WTC11 (cell line): ENCODE results near the gene UGT2B17. TPM values are rescaled to one million over a fixed set of nuclear protein-coding genes. Genes with fewer than 3 reads are reported as not detected.

ENCODE experiments used
- ATAC-seq: fragments of 200-7000 bp; cut with Tn5 transposase; 2 replicates; pipeline ENCODE4 v1.10.0; 2021; ENCODE audit warnings: mild to moderate bottlenecking, moderate library complexity
- CTCF ChIA-PET: fragments of 300-600 bp; sonication (Branson Sonifier 250); formaldehyde crosslinking; loops from one replicate; lab custom pipeline; 2021; ENCODE audit warnings: antibody characterized with exemption; lab: Charles Lee
- POLR2A ChIA-PET: fragments of 350-600 bp; sonication (Branson Sonifier 250); formaldehyde crosslinking; loops from one replicate; lab custom pipeline; 2021; ENCODE audit warnings: antibody characterized with exemption; lab: Charles Lee
- DNase-seq: peaks from one replicate; pipeline ENCODE4 v3.0.0; 2021; ENCODE audit warnings: low spot score
- H3K27ac Mint-ChIP-seq: 2 replicates; pipeline ENCODE4 v1.8.0; 2021; ENCODE audit warnings: mixed read lengths
- H3K27me3 Mint-ChIP-seq: 2 replicates; pipeline ENCODE4 v1.8.0; 2021; ENCODE audit warnings: low read depth, mild to moderate bottlenecking, moderate library complexity, mixed read lengths
- H3K36me3 Mint-ChIP-seq: 2 replicates; pipeline ENCODE4 v1.8.0; 2021; ENCODE audit warnings: mixed read lengths
- H3K4me1 Mint-ChIP-seq: 2 replicates; pipeline ENCODE4 v1.8.0; 2022; ENCODE audit warnings: mixed read lengths
- H3K4me3 Mint-ChIP-seq: 2 replicates; pipeline ENCODE4 v1.8.0; 2021; ENCODE audit warnings: mild to moderate bottlenecking, moderate library complexity, mixed read lengths
- H3K9me3 Mint-ChIP-seq: 2 replicates; pipeline ENCODE4 v1.8.0; 2021; ENCODE audit warnings: mixed read lengths
- AFF4 ChIP-seq: sonication (generic); formaldehyde crosslinking; IDR thresholded peaks from 2 replicates; pipeline ENCODE4 v1.8.1; 2023; ENCODE audit warnings: mild to moderate bottlenecking, missing genetic modification reagents, borderline replicate concordance
- ATF1 ChIP-seq: sonication (generic); formaldehyde crosslinking; IDR thresholded peaks from 2 replicates; pipeline ENCODE4 v1.8.1; 2023; ENCODE audit warnings: mild to moderate bottlenecking, moderate library complexity, missing genetic modification reagents
- CREM ChIP-seq: sonication (generic); formaldehyde crosslinking; IDR thresholded peaks from 2 replicates; pipeline ENCODE4 v1.8.1; 2022; ENCODE audit warnings: mild to moderate bottlenecking, missing genetic modification reagents, moderate library complexity
- E2F1 ChIP-seq: sonication (generic); formaldehyde crosslinking; IDR thresholded peaks from 2 replicates; pipeline ENCODE4 v1.8.0; 2022; ENCODE audit warnings: mild to moderate bottlenecking, missing genetic modification reagents
- ELF4 ChIP-seq: sonication (generic); formaldehyde crosslinking; IDR thresholded peaks from 2 replicates; pipeline ENCODE4 v1.8.1; 2022; ENCODE audit warnings: low read depth, mild to moderate bottlenecking, moderate library complexity, missing genetic modification reagents
- ETV6 ChIP-seq: sonication (generic); formaldehyde crosslinking; IDR thresholded peaks from 2 replicates; pipeline ENCODE4 v1.8.1; 2022; ENCODE audit warnings: mild to moderate bottlenecking, missing genetic modification reagents
- FOXP1 ChIP-seq: sonication (generic); formaldehyde crosslinking; IDR thresholded peaks from 2 replicates; pipeline ENCODE4 v1.8.0; 2022; ENCODE audit warnings: missing genetic modification reagents, mild to moderate bottlenecking, moderate library complexity, borderline replicate concordance
- HMGXB4 ChIP-seq: sonication (generic); formaldehyde crosslinking; IDR thresholded peaks from 2 replicates; pipeline ENCODE4 v1.8.1; 2023; ENCODE audit warnings: mild to moderate bottlenecking, moderate library complexity, missing genetic modification reagents
- JUN ChIP-seq: sonication (generic); formaldehyde crosslinking; IDR thresholded peaks from 2 replicates; pipeline ENCODE4 v1.8.0; 2023; ENCODE audit warnings: mild to moderate bottlenecking, missing genetic modification reagents
- KAT7 ChIP-seq: sonication (generic); formaldehyde crosslinking; IDR thresholded peaks from 2 replicates; pipeline ENCODE4 v1.8.1; 2023; ENCODE audit warnings: missing genetic modification reagents, mild to moderate bottlenecking, borderline replicate concordance
- MLX ChIP-seq: sonication (generic); formaldehyde crosslinking; IDR thresholded peaks from 2 replicates; pipeline ENCODE4 v1.8.1; 2023; ENCODE audit warnings: mild to moderate bottlenecking, missing genetic modification reagents, moderate library complexity
- MXD4 ChIP-seq: fragments of 250-450 bp; sonication (Bioruptor Pico); IDR thresholded peaks from 2 replicates; pipeline ENCODE4 v1.8.0; 2021; ENCODE audit warnings: mild to moderate bottlenecking, moderate library complexity, borderline replicate concordance
- NFATC4 ChIP-seq: fragments of 250-450 bp; sonication (Bioruptor Pico); IDR thresholded peaks from 2 replicates; pipeline ENCODE4 v1.9.0; 2021; ENCODE audit warnings: mild to moderate bottlenecking
- NR1H2 ChIP-seq: sonication (generic); formaldehyde crosslinking; IDR thresholded peaks from 2 replicates; pipeline ENCODE4 v1.9.0; 2021; ENCODE audit warnings: mild to moderate bottlenecking, moderate library complexity, missing genetic modification reagents
- TCF7 ChIP-seq: sonication (generic); formaldehyde crosslinking; IDR thresholded peaks from 2 replicates; pipeline ENCODE4 v1.8.0; 2022; ENCODE audit warnings: mild to moderate bottlenecking, low read depth, missing genetic modification reagents, moderate library complexity
- TEAD1 ChIP-seq: sonication (generic); formaldehyde crosslinking; IDR thresholded peaks from 2 replicates; pipeline ENCODE4 v1.8.0; 2022; ENCODE audit warnings: mild to moderate bottlenecking, missing genetic modification reagents
- ZBTB43 ChIP-seq: sonication (generic); formaldehyde crosslinking; IDR thresholded peaks from 2 replicates; pipeline ENCODE4 v1.8.1; 2023; ENCODE audit warnings: mild to moderate bottlenecking, missing genetic modification reagents
- ZNF121 ChIP-seq: sonication (generic); formaldehyde crosslinking; IDR thresholded peaks from 2 replicates; pipeline ENCODE4 v1.8.0; 2023; ENCODE audit warnings: missing genetic modification reagents
- ZNF232 ChIP-seq: sonication (generic); formaldehyde crosslinking; IDR thresholded peaks from 2 replicates; pipeline ENCODE4 v1.8.0; 2022; ENCODE audit warnings: mild to moderate bottlenecking, missing genetic modification reagents
- ZNF281 ChIP-seq: sonication (generic); formaldehyde crosslinking; IDR thresholded peaks from 2 replicates; pipeline ENCODE4 v1.8.0; 2023; ENCODE audit warnings: mild to moderate bottlenecking, missing genetic modification reagents
- ZNF317 ChIP-seq: sonication (generic); formaldehyde crosslinking; IDR thresholded peaks from 2 replicates; pipeline ENCODE4 v1.8.1; 2023; ENCODE audit warnings: low read depth, mild to moderate bottlenecking, moderate library complexity, missing genetic modification reagents, borderline replicate concordance
- ZNF396 ChIP-seq: fragments of 250-450 bp; sonication (Bioruptor Pico); IDR thresholded peaks from 2 replicates; pipeline ENCODE4 v1.8.0; 2021; ENCODE audit warnings: mild to moderate bottlenecking, moderate library complexity, borderline replicate concordance
- ZNF425 ChIP-seq: fragments of 250-450 bp; sonication (Bioruptor Pico); conservative IDR thresholded peaks from 2 replicates; pipeline ENCODE4 v1.9.0; 2021; ENCODE audit warnings: mild to moderate bottlenecking
- total RNA-seq: library from RNA; stranded (reverse); gene quantifications from 3 replicates; pipeline ENCODE4 v1.2.3, GENCODE V29; 2021

The UGT2B17 gene
- total RNA-seq, 1 experiment from 2014 or later = not detected

- Mint-ChIP-seq H3K27ac (no peak overlapping the region), H3K36me3 (no peaks in the 10 kb centered on the region), H3K9me3 (no peaks in the 10 kb centered on the region), H3K4me3 (no peak overlapping the region), H3K4me1 (no peaks in the 10 kb centered on the region), H3K27me3 (no peaks in the 10 kb centered on the region)
- ChIA-PET CTCF (no interaction called here), POLR2A (no interaction called here)
- TF ChIP-seq FOXP1 (CRISPR knock-in tag) (no peak), MXD4 (CRISPR knock-in tag) (no peak), NFATC4 (CRISPR knock-in tag) (no peak), TEAD1 (CRISPR knock-in tag) (no peak), ZNF396 (no peak), ATF1 (CRISPR knock-in tag) (no peak), ETV6 (no peak), ZNF425 (CRISPR knock-in tag) (no peak), MLX (no peak), ZNF281 (CRISPR knock-in tag) (no peak), ZNF317 (CRISPR knock-in tag) (no peak), NR1H2 (CRISPR knock-in tag) (no peak), HMGXB4 (CRISPR knock-in tag) (no peak), ZNF121 (CRISPR knock-in tag) (no peak), JUN (CRISPR knock-in tag) (no peak), CREM (CRISPR knock-in tag) (no peak), E2F1 (no peak), KAT7 (no peak), ELF4 (CRISPR knock-in tag) (no peak)
- DNase-seq (no peak), ATAC-seq (no peak)
Measured at GRCh38 chr4:68520985-68521384, 55.1 kb downstream of the UGT2B17 start.

- ATAC-seq = no peak
- no peaks in the 10 kb centered on the region for H3K9me3 Mint-ChIP-seq
- no peaks in the 10 kb centered on the region for H3K36me3 Mint-ChIP-seq
- H3K27me3 Mint-ChIP-seq = no peaks in the 10 kb centered on the region
- H3K27ac Mint-ChIP-seq = no peak overlapping the region
- H3K4me1 Mint-ChIP-seq = no peaks in the 10 kb centered on the region
- ChIA-PET POLR2A (no interaction called here), CTCF (no interaction called here)
- DNase-seq = no peak
- no peak overlapping the region for H3K4me3 Mint-ChIP-seq
- TF ChIP-seq AFF4 (CRISPR knock-in tag) = no peak
- no peak for TF ChIP-seq ZNF232 (CRISPR knock-in tag)
- no peak for TF ChIP-seq TCF7 (CRISPR knock-in tag)
- no peak for TF ChIP-seq ZBTB43
- TF ChIP-seq ELF4 (CRISPR knock-in tag) = no peak
Measured at GRCh38 chr4:68518889-68519288, 57.2 kb downstream of the UGT2B17 start.
